H1 (cell line): Measurements from ENCODE around the gene LHFPL3. TPM values are rescaled to one million over a fixed set of nuclear protein-coding genes. Genes with fewer than 3 reads are reported as not detected.

Source experiments
- CTCF ChIA-PET: fragments of 300-600 bp; sonication (Branson Sonifier 250); formaldehyde crosslinking; loops from one replicate; lab custom pipeline; 2021; ENCODE audit not compliant: partially characterized antibody; lab: Charles Lee
- POLR2A ChIA-PET: fragments of 300-600 bp; sonication (Branson Sonifier 250); formaldehyde crosslinking; loops from one replicate; lab custom pipeline; 2021; ENCODE audit warnings: inconsistent platforms; ENCODE audit not compliant: partially characterized antibody; lab: Charles Lee
- DNase-seq, 2 experiments: peaks; one replicate each; pipeline versions ENCODE4 v3.0.0 to v3.0.0-alpha.2; 2010 to 2022; ENCODE audit warnings: low spot score in 2 of 2, low read depth in 1 of 2, mixed read lengths in 1 of 2
- FAIRE-seq: peaks from 2 replicates; lab custom pipeline; 2011; peaks lifted over from hg19 to GRCh38; lab: Jason Lieb, UNC
- H2AFZ ChIP-seq: 2 replicates; pipeline ENCODE4 v1.8.1; 2012; ENCODE audit warnings: low read length, inconsistent platforms
- H2AK5ac ChIP-seq: 2 replicates; pipeline ENCODE4 v1.6.1; 2013; ENCODE audit warnings: low read depth, low read length
- H2BK120ac ChIP-seq: replicated peaks from 2 replicates; pipeline ENCODE3; 2013; ENCODE audit warnings: low read depth, low read length, inconsistent platforms
- H2BK12ac ChIP-seq: 2 replicates; pipeline ENCODE4 v1.6.1; 2013; ENCODE audit warnings: low read depth, low read length
- H2BK15ac ChIP-seq: 2 replicates; pipeline ENCODE4 v1.6.1; 2013; ENCODE audit warnings: low read length
- H2BK20ac ChIP-seq: 2 replicates; pipeline ENCODE4 v1.6.1; 2013; ENCODE audit warnings: low read length
- H2BK5ac ChIP-seq: 2 replicates; pipeline ENCODE4 v1.6.1; 2013; ENCODE audit warnings: low read depth, low read length
- H3K14ac ChIP-seq: 2 replicates; pipeline ENCODE4 v1.6.1; 2013; ENCODE audit warnings: inconsistent platforms; ENCODE audit not compliant: insufficient read length
- H3K18ac ChIP-seq: 2 replicates; pipeline ENCODE4 v1.6.1; 2013; ENCODE audit warnings: low read length; ENCODE audit errors: extremely low read depth
- H3K23ac ChIP-seq: 2 replicates; pipeline ENCODE4 v1.6.1; 2013; ENCODE audit warnings: inconsistent platforms; ENCODE audit not compliant: insufficient read length
- H3K23me2 ChIP-seq: 2 replicates; pipeline ENCODE4 v1.6.1; 2013; ENCODE audit warnings: low read depth, low read length
- H3K27ac ChIP-seq: 2 replicates; pipeline ENCODE4 v1.6.1; 2011; ENCODE audit warnings: low read depth, low read length, inconsistent platforms
- H3K27me3 ChIP-seq, 4 experiments: replicated peaks in 1 of 4; 1 replicate in 1 of 4; 2 replicates in 3 of 4; pipeline versions ENCODE4 v1.6.1 to v1.8.1; 2011 to 2013; ENCODE audit warnings: low read length in 3 of 4, mild to moderate bottlenecking in 3 of 4, inconsistent platforms in 2 of 4, mixed read lengths in 2 of 4, moderate library complexity in 1 of 4; ENCODE audit not compliant: control insufficient read depth in 3 of 4, insufficient read depth in 3 of 4; ENCODE audit errors: extremely low read depth in 1 of 4
- H3K36me3 ChIP-seq, 4 experiments: 2 replicates each; pipeline versions ENCODE4 v1.6.1 to v1.8.1; 2011 to 2013; ENCODE audit warnings: mild to moderate bottlenecking in 4 of 4, low read length in 3 of 4, moderate library complexity in 2 of 4, control low read depth in 1 of 4, inconsistent platforms in 1 of 4; ENCODE audit not compliant: insufficient read depth in 4 of 4, control insufficient read depth in 2 of 4
- H3K4ac ChIP-seq: replicated peaks from 2 replicates; pipeline ENCODE3; 2013; ENCODE audit warnings: low read length, low read depth, mixed read lengths, inconsistent platforms; ENCODE audit not compliant: insufficient read length
- H3K4me1 ChIP-seq, 4 experiments: replicated peaks in 1 of 4; 1 replicate in 1 of 4; 2 replicates in 3 of 4; pipeline versions ENCODE4 v1.6.1 to v1.8.1; 2011 to 2013; ENCODE audit warnings: low read length in 3 of 4, inconsistent platforms in 2 of 4, mixed read lengths in 1 of 4; ENCODE audit not compliant: insufficient read depth in 4 of 4, control insufficient read depth in 3 of 4
- H3K4me2 ChIP-seq, 2 experiments: 2 replicates each; pipeline versions ENCODE4 v1.6.1 to v1.8.1; 2011 to 2013; ENCODE audit warnings: low read depth in 2 of 2, low read length in 2 of 2, control low read depth in 1 of 2, inconsistent platforms in 1 of 2, mild to moderate bottlenecking in 1 of 2; ENCODE audit not compliant: insufficient read depth in 1 of 2
- H3K4me3 ChIP-seq, 4 experiments: fragments of 200-600, 300-600 bp in 1 of 4; sonication (generic), shearing (Covaris generic), sonication (Bioruptor Twin) in 1 of 4; 2 replicates each; pipeline versions ENCODE4 v1.5.1 to v1.8.1; 2011 to 2016; ENCODE audit warnings: low read length in 4 of 4, low read depth in 3 of 4, control low read depth in 2 of 4, inconsistent platforms in 2 of 4, mild to moderate bottlenecking in 2 of 4, mixed read lengths in 1 of 4, moderate library complexity in 1 of 4; ENCODE audit not compliant: insufficient read depth in 2 of 4; ENCODE audit errors: extremely low read depth in 1 of 4
- H3K56ac ChIP-seq: replicated peaks from 2 replicates; pipeline ENCODE3; 2013; ENCODE audit warnings: low read depth, mild to moderate bottlenecking, mixed read lengths, low read length, inconsistent platforms; ENCODE audit not compliant: insufficient read length
- H3K79me1 ChIP-seq: 2 replicates; pipeline ENCODE4 v1.6.1; 2013; ENCODE audit warnings: low read depth, low read length, control low read depth
- H3K79me2 ChIP-seq, 2 experiments: 2 replicates each; pipeline versions ENCODE4 v1.6.1 to v1.8.1; 2012 to 2013; ENCODE audit warnings: low read length in 2 of 2, mild to moderate bottlenecking in 2 of 2, inconsistent platforms in 1 of 2; ENCODE audit not compliant: insufficient read depth in 2 of 2, control insufficient read depth in 1 of 2
- H3K9ac ChIP-seq, 4 experiments: replicated peaks in 1 of 4; 1 replicate in 1 of 4; 2 replicates in 3 of 4; pipeline versions ENCODE4 v1.6.1 to v1.8.1; 2011 to 2013; ENCODE audit warnings: low read depth in 3 of 4, low read length in 3 of 4, control low read depth in 2 of 4, mild to moderate bottlenecking in 2 of 4, moderate library complexity in 2 of 4, inconsistent platforms in 1 of 4; ENCODE audit errors: extremely low read depth in 1 of 4
- H3K9me3 ChIP-seq, 2 experiments: 2 replicates each; pipeline versions ENCODE4 v1.6.1 to v1.8.1; 2012 to 2013; ENCODE audit warnings: mild to moderate bottlenecking in 2 of 2, moderate library complexity in 2 of 2, control low read depth in 1 of 2, inconsistent platforms in 1 of 2, low read depth in 1 of 2, low read length in 1 of 2, mixed read lengths in 1 of 2; ENCODE audit not compliant: insufficient read depth in 2 of 2
- H4K20me1 ChIP-seq, 2 experiments: replicated peaks in 1 of 2; 2 replicates each; pipeline versions ENCODE3 to v1.8.1; 2011 to 2013; ENCODE audit warnings: inconsistent platforms in 2 of 2, low read length in 2 of 2, mild to moderate bottlenecking in 1 of 2; ENCODE audit not compliant: insufficient read depth in 2 of 2, control insufficient read depth in 1 of 2
- H4K5ac ChIP-seq: 2 replicates; pipeline ENCODE4 v1.6.1; 2013; ENCODE audit warnings: low read length, low read depth, mixed read lengths, inconsistent platforms; ENCODE audit not compliant: insufficient read length
- H4K8ac ChIP-seq: 2 replicates; pipeline ENCODE4 v1.8.0; 2013; ENCODE audit warnings: mild to moderate bottlenecking, moderate library complexity, low read length, inconsistent platforms; ENCODE audit not compliant: insufficient read depth; ENCODE audit errors: extremely low read depth
- H4K91ac ChIP-seq: replicated peaks from 2 replicates; pipeline ENCODE3; 2013; ENCODE audit warnings: low read length, mixed read lengths, inconsistent platforms; ENCODE audit not compliant: insufficient read length
- EGR1 ChIP-seq: IDR thresholded peaks from 2 replicates; pipeline ENCODE4 v1.6.1; 2011; ENCODE audit warnings: low read depth, low read length, borderline replicate concordance
- WGBS, 2 experiments: shearing (Covaris generic) in 1 of 2; methylation state at CpG; one replicate each; pipeline versions ENCODE4 v1.1.6 to v1.1.7; 2013 to 2015; ENCODE audit warnings: low lambda C conversion rate in 2 of 2, mixed read lengths in 2 of 2, inconsistent platforms in 1 of 2, low coverage in 1 of 2, missing lambda C conversion rate in 1 of 2; ENCODE audit not compliant: insufficient replicate concordance in 2 of 2, insufficient coverage in 1 of 2, insufficient read length in 1 of 2; ENCODE audit errors: extremely low coverage in 1 of 2, missing lambda C conversion rate in 1 of 2; 5-methylcytosine and 5-hydroxymethylcytosine counted together
- polyA plus RNA-seq, 7 experiments: library from polyadenylated mRNA; depleted of rRNA in 3 of 7; stranded (reverse) in 5 of 7; unstranded in 2 of 7; fragments of >200 nt in 5 of 7; fragments of 200-250 nt in 2 of 7; gene quantifications; 1 replicate in 5 of 7; 2 replicates in 1 of 7; 4 replicates in 1 of 7; pipeline versions ENCODE4 v1.2.1 to v1.2.3, GENCODE V29; 2011 to 2013; ENCODE audit warnings: missing spikeins in 2 of 7, mixed read lengths in 2 of 7
- total RNA-seq: library from RNA; stranded (reverse); fragmentation: NEBNext Ultra II Directional; extraction: Animal tissue kit (Norgen Biotek cat#: 25700); gene quantifications from 2 replicates; pipeline ENCODE4 v1.2.1, GENCODE V29; 2021

Gene LHFPL3
- total and polyA plus RNA-seq, 2 of the 8 experiments (the other 6 are each of a cell fraction or from before 2014, with no cell fraction given): 0.24 to 0.50 TPM

DNA sequence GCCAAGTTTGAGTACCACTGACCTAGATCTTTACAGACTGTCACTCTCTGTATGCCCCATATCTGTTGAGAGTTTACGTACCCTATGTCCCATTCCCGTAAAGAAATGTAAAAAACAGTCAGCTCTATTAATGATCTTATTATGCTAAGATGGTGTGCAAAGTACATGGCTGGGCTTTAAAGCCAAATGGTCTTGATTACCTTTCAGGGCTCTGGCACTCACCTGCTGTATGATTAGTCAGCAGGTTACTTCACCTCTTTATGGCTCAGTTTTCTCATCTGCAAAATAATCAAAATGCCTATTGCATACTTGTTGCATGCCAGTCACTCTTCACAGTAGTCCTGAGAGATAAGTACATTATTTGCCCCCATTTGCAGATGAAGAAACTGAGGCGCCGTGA is 54.2 kb downstream of the LHFPL3 start:
- no peak overlapping the region for H3K56ac ChIP-seq
- no peak overlapping the region for H2BK15ac ChIP-seq
- no peak overlapping the region for H2BK20ac ChIP-seq
- H3K4me2 ChIP-seq: no peak overlapping the region
- no peak overlapping the region for H4K91ac ChIP-seq
- POLR2A ChIA-PET: no interaction called here
- H3K9ac ChIP-seq: no peak overlapping the region
- H3K18ac ChIP-seq: no peak overlapping the region
- DNase-seq (no peak), FAIRE-seq (no peak)
- H3K4ac ChIP-seq: no peak overlapping the region
- H3K79me1 ChIP-seq: no peaks in the 10 kb centered on the region
- no peak overlapping the region for H2BK12ac ChIP-seq
- H3K79me2 ChIP-seq: no peaks in the 10 kb centered on the region
- 93% methylated on average over 4 of the region's 4 CpGs; no CpG with 5 or more reads in 1 of the 2 experiments for WGBS, 2 experiments
- CTCF ChIA-PET: interaction anchor here (1.0 to 1.1 kb wide), 2 partner anchors 37 to 42 kb away, joined by 3 read pairs; no protein-coding TSS in a partner anchor
- H2AFZ ChIP-seq: no peak overlapping the region
- no peak overlapping the region for H3K4me3 ChIP-seq
- H4K20me1 ChIP-seq: no peaks in the 10 kb centered on the region
- no peaks in the 10 kb centered on the region; a peak in 1 of 7 replicates for H3K4me1 ChIP-seq
- H2AK5ac ChIP-seq: no peak overlapping the region
- H4K5ac ChIP-seq: no peak overlapping the region
- H2BK120ac ChIP-seq: no peak overlapping the region
- H3K36me3 ChIP-seq: no peaks in the 10 kb centered on the region
- H4K8ac ChIP-seq: no peak overlapping the region
- no peaks in the 10 kb centered on the region for H3K27me3 ChIP-seq
- H3K9me3 ChIP-seq: peaks cover 6 to 9% of the 10 kb centered on the region in 2 experiments; a peak in 2 of 4 replicates
- no peak overlapping the region for H3K14ac ChIP-seq
- H3K27ac ChIP-seq: no peak overlapping the region
- no peaks in the 10 kb centered on the region for H3K23me2 ChIP-seq
- H2BK5ac ChIP-seq: no peak overlapping the region
- H3K23ac ChIP-seq: no peak overlapping the region
- TF ChIP-seq EGR1: no peak
